NCI-H1048 (cell line): ENCODE results near the gene RSPO3.

Experiments
- DNase-seq: peaks from one replicate; lab custom pipeline; 2025; lab: John Stamatoyannopoulos, UW

RSPO3 gene

GRCh38 chr6:127114214-127114760, 4.2 kb upstream of the RSPO3 start:
- DNase-seq: no peak

GRCh38 chr6:127115084-127115655, 3.3 kb upstream of the RSPO3 start:
- no peak for DNase-seq

- DNase-seq: no peak
Measured at GRCh38 chr6:127115746-127116145, 2.7 kb upstream of the RSPO3 start.

- DNase-seq: no peak
Measured at GRCh38 chr6:127117979-127118297, 533 bp upstream of the RSPO3 start.

GRCh38 chr6:127119102-127120022, 891 bp downstream of the RSPO3 start:
- no peak for DNase-seq

GRCh38 chr6:127120023-127120786, 1.7 kb downstream of the RSPO3 start:
- DNase-seq: no peak

- peak; percentile 14 for DNase-seq
Measured at GRCh38 chr6:127120787-127121636, 2.5 kb downstream of the RSPO3 start.

GRCh38 chr6:127121637-127121960, 3.1 kb downstream of the RSPO3 start:
- no peak for DNase-seq

GRCh38 chr6:127124172-127124571, 5.7 kb downstream of the RSPO3 start:
- no peak for DNase-seq

- DNase-seq: no peak
Measured at GRCh38 chr6:127124680-127125079, 6.2 kb downstream of the RSPO3 start.

- DNase-seq: no peak
Measured at GRCh38 chr6:127128066-127128465, 9.6 kb downstream of the RSPO3 start.

- no peak for DNase-seq
Measured at GRCh38 chr6:127129251-127129650, 10.8 kb downstream of the RSPO3 start.

- no peak for DNase-seq
Measured at GRCh38 chr6:127131275-127131674, 12.8 kb downstream of the RSPO3 start.

GRCh38 chr6:127131772-127132376, 13.4 kb downstream of the RSPO3 start:
- no peak for DNase-seq

- no peak for DNase-seq
Measured at GRCh38 chr6:127134136-127134535, 15.7 kb downstream of the RSPO3 start.

- DNase-seq: no peak
Measured at GRCh38 chr6:127136786-127137185, 18.3 kb downstream of the RSPO3 start.

GRCh38 chr6:127146932-127147331, 28.5 kb downstream of the RSPO3 start:
- DNase-seq: no peak

GRCh38 chr6:127147534-127147933, 29.1 kb downstream of the RSPO3 start:
- no peak for DNase-seq

- no peak for DNase-seq
Measured at GRCh38 chr6:127148511-127148910, 30.0 kb downstream of the RSPO3 start.

- DNase-seq: no peak
Measured at GRCh38 chr6:127154509-127154908, 36.0 kb downstream of the RSPO3 start.

- DNase-seq: no peak
Measured at GRCh38 chr6:127160484-127160883, 42.0 kb downstream of the RSPO3 start.
